H1 (cell line): ENCODE data around the gene RPS6KA4. TPM values are rescaled to one million over a fixed set of nuclear protein-coding genes. Genes with fewer than 3 reads are reported as not detected.

Experiments
- polyA plus RNA-seq, 7 experiments: library from polyadenylated mRNA; depleted of rRNA in 3 of 7; stranded (reverse) in 5 of 7; unstranded in 2 of 7; fragments of >200 nt in 5 of 7; fragments of 200-250 nt in 2 of 7; gene quantifications; 1 replicate in 5 of 7; 2 replicates in 1 of 7; 4 replicates in 1 of 7; pipeline versions ENCODE4 v1.2.1 to v1.2.3, GENCODE V29; 2011 to 2013; ENCODE audit warnings: missing spikeins in 2 of 7, mixed read lengths in 2 of 7
- total RNA-seq: library from RNA; stranded (reverse); fragmentation: NEBNext Ultra II Directional; extraction: Animal tissue kit (Norgen Biotek cat#: 25700); gene quantifications from 2 replicates; pipeline ENCODE4 v1.2.1, GENCODE V29; 2021
- TF ChIP-seq, protein P1 (sequence below): IDR thresholded peaks from 2 replicates; pipeline ENCODE4 v1.6.1; 2012; ENCODE audit warnings: inconsistent platforms

Gene RPS6KA4
- total and polyA plus RNA-seq, 2 of the 8 experiments (the other 6 are each of a cell fraction or from before 2014, with no cell fraction given): 8.2 to 12.6 TPM

DNA sequence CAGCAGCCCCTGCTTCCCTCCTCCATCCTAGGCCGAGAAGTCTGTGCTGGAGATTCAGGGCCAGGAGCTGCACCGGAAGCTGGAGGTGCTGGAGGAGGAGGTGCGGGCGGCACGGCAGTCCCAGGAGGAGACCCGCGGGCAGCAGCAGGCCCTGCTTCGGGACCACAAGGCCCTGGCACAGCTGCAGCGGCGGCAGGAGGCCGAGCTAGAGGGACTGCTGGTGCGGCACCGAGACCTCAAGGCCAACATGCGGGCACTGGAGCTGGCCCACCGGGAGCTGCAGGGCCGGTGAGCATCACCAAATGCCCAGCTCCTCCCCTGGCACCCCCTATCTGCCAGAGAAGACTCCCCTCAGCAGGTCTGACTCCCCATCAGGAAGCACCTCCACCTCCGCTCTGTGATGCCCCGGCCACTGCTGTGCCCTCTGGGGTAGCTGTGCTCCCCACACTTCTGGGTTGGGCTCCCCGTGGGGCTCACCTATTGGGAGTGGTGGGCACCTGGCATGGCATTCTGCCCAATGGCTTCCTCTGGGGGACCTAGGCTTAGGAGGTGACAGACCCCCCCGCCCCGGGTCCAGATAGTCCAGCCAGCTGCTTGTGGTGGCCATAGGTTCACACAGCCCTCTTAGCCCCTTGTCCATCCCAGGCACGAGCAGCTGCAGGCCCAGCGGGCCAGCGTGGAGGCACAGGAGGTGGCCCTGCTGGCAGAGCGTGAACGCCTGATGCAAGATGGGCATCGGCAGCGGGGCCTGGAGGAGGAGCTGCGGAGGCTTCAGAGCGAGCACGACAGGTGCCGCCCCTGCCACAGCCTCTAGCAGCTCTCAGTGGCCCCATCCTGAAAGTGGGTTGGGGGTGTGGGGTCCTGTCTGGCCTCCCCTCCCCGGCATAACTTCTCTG, 6.6 kb upstream of the RPS6KA4 start (continued):
- TF ChIP-seq, protein P1, sequence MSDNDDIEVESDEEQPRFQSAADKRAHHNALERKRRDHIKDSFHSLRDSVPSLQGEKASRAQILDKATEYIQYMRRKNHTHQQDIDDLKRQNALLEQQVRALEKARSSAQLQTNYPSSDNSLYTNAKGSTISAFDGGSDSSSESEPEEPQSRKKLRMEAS: no peak
